GM19438 (cell line): ENCODE data around the gene PLEKHM1.

Experiments used
- ATAC-seq: cut with Tn5 transposase; IDR thresholded peaks from one replicate; pipeline ENCODE4 v1.9.1; 2021; ENCODE audit warnings: low read depth; ENCODE audit not compliant: unreplicated experiment

Gene PLEKHM1

GRCh38 chr17:45405250-45406086, 85.1 kb downstream of the PLEKHM1 start:
- no peak for ATAC-seq

DNA sequence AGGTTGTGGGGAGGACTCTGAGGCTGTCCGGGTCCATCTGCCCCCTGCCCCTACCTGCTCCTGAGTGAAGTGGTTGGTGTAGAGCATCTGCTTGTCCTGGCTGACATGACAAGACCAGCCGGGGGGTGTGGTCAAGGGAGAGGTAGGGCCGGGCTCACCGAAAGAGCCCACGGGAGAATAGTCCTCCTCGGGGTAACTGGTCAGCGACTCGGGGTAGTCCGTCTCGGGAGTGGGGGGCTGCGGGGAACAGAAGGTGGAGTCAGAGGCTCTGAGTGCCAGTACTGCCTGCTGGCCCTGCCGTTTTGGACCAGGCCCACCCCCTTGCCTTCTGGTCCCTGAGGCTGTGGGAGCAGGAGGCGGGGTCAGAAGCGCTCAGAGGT, 85.7 kb downstream of the PLEKHM1 start:
- no peak for ATAC-seq

GRCh38 chr17:45403906-45404490, 86.5 kb downstream of the PLEKHM1 start:
- no peak for ATAC-seq

- ATAC-seq: no peak
Measured at GRCh38 chr17:45402916-45403315, 87.6 kb downstream of the PLEKHM1 start.

DNA sequence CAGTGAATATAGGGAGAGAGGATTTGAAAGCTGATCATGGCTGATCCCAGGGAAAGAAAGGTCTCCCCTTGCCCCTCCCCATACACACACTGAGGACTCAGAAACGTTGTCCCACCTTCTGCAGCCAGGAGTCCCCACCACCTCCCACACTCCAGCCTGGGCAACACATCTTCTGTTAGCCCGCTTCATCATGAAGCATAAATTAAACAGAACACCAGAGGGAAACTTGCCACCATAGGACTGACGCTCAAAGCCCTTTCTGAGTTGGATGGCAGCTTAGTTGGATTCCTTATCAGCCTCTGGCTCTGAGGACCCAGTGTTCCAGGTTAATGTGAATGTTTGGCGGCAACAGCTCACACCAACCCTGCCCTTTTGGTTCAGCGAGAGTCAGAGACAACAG, 91.7 kb downstream of the PLEKHM1 start:
- no peak for ATAC-seq

DNA sequence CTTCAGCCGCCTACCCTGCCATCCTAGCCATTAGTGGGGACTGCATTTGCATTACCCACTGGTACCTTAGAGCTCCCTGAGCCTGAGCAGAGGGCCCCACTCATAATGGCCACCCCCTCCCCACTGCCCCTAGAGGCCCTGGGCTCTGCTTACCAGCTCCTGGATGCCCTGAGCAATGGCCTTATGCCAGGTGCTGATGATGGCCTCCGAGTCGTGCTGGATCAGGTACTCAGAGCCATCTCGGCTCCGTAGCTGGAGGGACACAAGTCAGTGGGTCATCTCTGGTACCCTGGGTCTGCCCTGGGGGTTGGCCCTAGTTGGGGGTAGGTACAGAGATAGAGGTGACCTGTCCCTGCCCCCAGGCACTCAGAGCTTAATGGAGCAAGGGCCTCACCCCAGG, 92.7 kb downstream of the PLEKHM1 start:
- ATAC-seq: no peak

DNA sequence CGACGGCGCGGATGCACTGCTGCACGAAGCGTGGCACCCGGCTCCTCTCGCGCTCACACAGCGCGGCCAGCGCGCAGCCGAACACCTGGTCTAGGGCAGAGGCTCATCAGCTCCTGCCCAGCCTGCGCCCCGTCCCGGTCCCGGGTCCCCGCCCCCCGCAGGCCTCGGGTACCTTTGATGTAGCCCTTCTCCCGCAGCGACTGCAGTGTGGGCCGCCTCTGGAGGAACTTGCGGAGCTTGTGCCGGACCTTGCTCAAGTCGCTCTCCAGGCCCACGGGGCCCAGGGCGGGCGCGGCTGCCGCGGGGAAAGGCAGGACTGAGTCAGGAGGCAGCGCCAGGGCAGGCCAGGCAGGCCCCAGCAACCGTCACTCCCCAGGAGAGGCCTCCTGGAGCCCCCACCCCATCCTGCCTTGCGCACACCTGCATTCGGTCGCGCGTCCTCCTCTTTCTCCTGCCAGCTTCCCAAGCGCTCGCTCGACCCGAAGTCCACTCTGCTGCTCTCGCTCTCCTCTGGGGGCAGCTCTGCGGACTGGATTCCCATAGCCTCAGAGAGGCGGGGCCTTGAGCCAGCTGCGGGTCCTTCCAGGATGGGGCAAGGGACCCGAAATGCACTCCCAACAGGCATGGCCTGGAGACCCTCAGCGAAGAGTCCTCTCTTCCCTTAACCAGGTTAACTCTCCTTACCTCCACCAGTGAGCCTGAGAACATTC, 93.9 kb downstream of the PLEKHM1 start:
- no peak for ATAC-seq

GRCh38 chr17:45395569-45396415, 94.7 kb downstream of the PLEKHM1 start:
- no peak for ATAC-seq

GRCh38 chr17:45394913-45395568, 95.5 kb downstream of the PLEKHM1 start:
- ATAC-seq: no peak

DNA sequence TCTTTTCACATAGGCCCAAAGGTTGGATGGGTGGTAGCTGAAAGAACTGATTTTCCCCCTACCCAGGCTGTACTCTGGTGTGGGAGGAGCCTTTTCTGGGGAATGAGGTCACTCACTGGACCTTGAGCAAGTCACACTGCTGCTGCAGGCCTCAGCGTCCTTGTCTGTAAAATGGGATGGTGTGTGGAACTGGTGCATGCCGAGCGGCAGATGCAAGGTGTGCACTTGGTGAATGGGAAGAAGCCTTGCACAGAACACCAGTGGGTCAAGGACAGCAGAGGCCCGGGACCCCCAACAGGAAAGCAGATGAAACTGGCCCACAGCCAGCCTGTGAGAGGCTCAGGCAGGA, 96.0 kb downstream of the PLEKHM1 start:
- no peak for ATAC-seq

DNA sequence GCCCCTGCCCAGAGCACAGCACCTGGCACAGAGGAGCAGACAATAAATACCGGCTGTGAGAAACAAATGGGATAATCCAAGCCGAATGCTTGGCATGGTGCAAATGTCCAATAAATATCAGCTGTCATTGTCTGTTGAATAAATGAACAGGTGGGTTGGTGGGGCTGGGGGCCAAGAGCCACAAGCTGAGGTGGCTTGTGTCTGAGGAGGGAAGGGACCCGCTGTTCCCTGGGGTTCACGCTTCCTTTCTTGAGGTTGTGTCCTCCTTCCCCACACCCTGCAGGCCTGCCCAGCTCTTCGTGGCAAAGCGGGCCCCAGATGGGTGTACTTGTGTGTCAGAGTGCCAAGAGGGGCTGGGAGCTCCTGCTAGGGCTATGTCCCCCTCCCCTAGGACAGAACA, 96.4 kb downstream of the PLEKHM1 start:
- ATAC-seq: no peak

DNA sequence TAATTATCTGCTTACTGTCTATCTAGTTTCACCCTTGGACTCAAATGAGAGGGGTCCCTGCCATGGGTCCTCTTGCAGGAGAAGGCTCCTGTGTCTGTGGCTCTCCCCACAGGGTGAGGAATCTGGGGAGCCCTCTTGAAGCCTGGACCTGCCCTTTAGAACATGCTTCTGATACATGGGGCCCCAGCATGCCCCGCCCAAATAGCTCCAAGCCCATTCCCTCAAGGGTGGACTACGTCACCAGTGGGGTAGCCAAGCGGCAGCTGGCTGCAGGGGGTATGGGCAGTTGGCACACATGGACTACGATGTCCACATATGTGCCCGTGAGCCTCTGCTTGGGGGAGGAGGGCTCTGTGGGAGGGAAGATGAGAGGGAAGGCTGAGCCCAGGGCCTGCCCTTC, 97.1 kb downstream of the PLEKHM1 start:
- no peak for ATAC-seq

DNA sequence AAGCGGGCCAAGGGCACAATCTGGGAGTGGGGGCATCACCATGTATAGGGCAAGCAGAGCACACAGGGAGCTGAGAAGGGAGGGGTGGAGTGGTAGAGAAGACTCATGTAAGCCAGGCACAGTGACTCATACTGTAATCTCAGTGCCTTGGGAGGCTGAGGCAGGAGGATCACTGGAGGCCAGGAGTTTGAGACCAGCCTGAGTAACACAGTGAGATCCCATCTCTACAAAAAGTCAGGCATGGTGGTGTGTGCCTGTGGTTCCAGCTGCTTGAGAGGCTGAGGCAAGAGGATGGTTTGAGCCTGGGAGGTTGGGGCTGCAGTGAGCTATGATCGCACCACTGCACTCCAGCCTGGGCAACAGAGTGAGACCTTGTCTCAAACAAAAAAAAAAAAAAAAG, 98.6 kb downstream of the PLEKHM1 start:
- ATAC-seq: no peak

- no peak for ATAC-seq
Measured at GRCh38 chr17:45391291-45391690, 99.2 kb downstream of the PLEKHM1 start.

- ATAC-seq: no peak
Measured at GRCh38 chr17:45389354-45389753, 101.2 kb downstream of the PLEKHM1 start.

GRCh38 chr17:45388604-45389325, 101.8 kb downstream of the PLEKHM1 start:
- no peak for ATAC-seq

GRCh38 chr17:45387739-45388138, 102.8 kb downstream of the PLEKHM1 start:
- ATAC-seq: no peak

- ATAC-seq: no peak
Measured at GRCh38 chr17:45386178-45386577, 104.3 kb downstream of the PLEKHM1 start.
